ENCODE measurements around the gene SLC16A12.

SLC16A12 gene

DNA sequence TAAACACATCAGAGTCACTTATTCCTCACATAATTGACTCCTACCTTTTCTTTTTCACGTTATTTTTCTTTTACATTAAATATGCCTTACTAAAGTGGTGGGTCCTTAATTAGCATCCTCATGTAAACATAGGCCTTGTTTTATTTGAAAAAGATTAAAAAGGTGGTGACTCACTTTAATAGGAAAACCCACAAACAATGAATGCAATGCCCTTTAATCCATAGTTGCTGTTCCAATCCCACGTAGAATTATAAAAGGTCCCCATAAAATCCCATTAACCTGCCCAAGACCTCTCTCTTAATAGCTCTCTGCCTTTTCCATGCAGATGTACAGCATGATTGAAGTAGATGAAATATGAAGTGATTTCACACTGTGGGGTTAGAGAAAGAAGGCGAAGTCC, 32.2 kb downstream of the SLC16A12 start:
- TF ChIP-seq FOXP2 (optimal IDR thresholded peaks at IDR 0.05; ENCODE audit: borderline replicate concordance, extremely low read depth, extremely low read length, insufficient read depth) (no peak), POLR2AphosphoS5 (IDR thresholded peaks at IDR 0.05; ENCODE audit: low read depth, low read length) (no peak), TAF1 (IDR thresholded peaks at IDR 0.05; ENCODE audit: borderline replicate concordance, insufficient read depth, low read length) (no peak), REST (IDR thresholded peaks at IDR 0.05; ENCODE audit: insufficient read depth in 1 of 2, low read depth in 2 of 2, low read length in 2 of 2) (no peak), SIN3A (IDR thresholded peaks at IDR 0.05; ENCODE audit: borderline replicate concordance, insufficient read depth, low read length) (no peak)

GRCh38 chr10:89502549-89502948, 32.8 kb downstream of the SLC16A12 start:
- no peak for TF ChIP-seq TAF1 (IDR thresholded peaks at IDR 0.05; ENCODE audit: borderline replicate concordance, insufficient read depth, low read length)
- no peak for TF ChIP-seq POLR2AphosphoS5 (IDR thresholded peaks at IDR 0.05; ENCODE audit: low read depth, low read length)
- no peak; a peak in 1 of 4 replicates for TF ChIP-seq REST (IDR thresholded peaks at IDR 0.05; ENCODE audit: insufficient read depth in 1 of 2, low read depth in 2 of 2, low read length in 2 of 2)
- no peak for TF ChIP-seq FOXP2 (optimal IDR thresholded peaks at IDR 0.05; ENCODE audit: borderline replicate concordance, extremely low read depth, extremely low read length, insufficient read depth)
- TF ChIP-seq SIN3A (IDR thresholded peaks at IDR 0.05; ENCODE audit: borderline replicate concordance, insufficient read depth, low read length): no peak

- TF ChIP-seq POLR2AphosphoS5 (IDR thresholded peaks at IDR 0.05; ENCODE audit: low read depth, low read length) (no peak), REST (IDR thresholded peaks at IDR 0.05; ENCODE audit: insufficient read depth in 1 of 2, low read depth in 2 of 2, low read length in 2 of 2) (no peak), SIN3A (IDR thresholded peaks at IDR 0.05; ENCODE audit: borderline replicate concordance, insufficient read depth, low read length) (no peak), FOXP2 (optimal IDR thresholded peaks at IDR 0.05; ENCODE audit: borderline replicate concordance, extremely low read depth, extremely low read length, insufficient read depth) (no peak), TAF1 (IDR thresholded peaks at IDR 0.05; ENCODE audit: borderline replicate concordance, insufficient read depth, low read length) (no peak)
These were observed 40.8 kb downstream of the SLC16A12 start for GRCh38 chr10:89494575-89494974.

- TF ChIP-seq FOXP2 (optimal IDR thresholded peaks at IDR 0.05; ENCODE audit: borderline replicate concordance, extremely low read depth, extremely low read length, insufficient read depth): no peak
- no peak for TF ChIP-seq REST (IDR thresholded peaks at IDR 0.05; ENCODE audit: insufficient read depth in 1 of 2, low read depth in 2 of 2, low read length in 2 of 2)
- no peak for TF ChIP-seq TAF1 (IDR thresholded peaks at IDR 0.05; ENCODE audit: borderline replicate concordance, insufficient read depth, low read length)
- no peak for TF ChIP-seq POLR2AphosphoS5 (IDR thresholded peaks at IDR 0.05; ENCODE audit: low read depth, low read length)
- TF ChIP-seq SIN3A (IDR thresholded peaks at IDR 0.05; ENCODE audit: borderline replicate concordance, insufficient read depth, low read length): no peak
These were observed 41.3 kb downstream of the SLC16A12 start for GRCh38 chr10:89494068-89494467.

- TF ChIP-seq TAF1 (IDR thresholded peaks at IDR 0.05; ENCODE audit: borderline replicate concordance, insufficient read depth, low read length) (no peak), SIN3A (IDR thresholded peaks at IDR 0.05; ENCODE audit: borderline replicate concordance, insufficient read depth, low read length) (no peak), POLR2AphosphoS5 (IDR thresholded peaks at IDR 0.05; ENCODE audit: low read depth, low read length) (no peak), REST (IDR thresholded peaks at IDR 0.05; ENCODE audit: insufficient read depth in 1 of 2, low read depth in 2 of 2, low read length in 2 of 2) (no peak)
These were observed 43.5 kb downstream of the SLC16A12 start for GRCh38 chr10:89491932-89492331.

Measured in PFSK-1 (cell line).